ENCODE data around the gene SCAF8. TPM values are rescaled to one million over a fixed set of nuclear protein-coding genes. Genes with fewer than 3 reads are reported as not detected.

SCAF8 gene
- total RNA-seq, 1 experiment from 2014 or later = 28.6 TPM

GRCh38 chr6:154876486-154877280, 143.5 kb downstream of the SCAF8 start:
- no peak overlapping the region for H3K4me3 Mint-ChIP-seq (ENCODE audit: low read depth, unreplicated experiment)
- CTCF ChIA-PET = no interaction called here

GRCh38 chr6:154878871-154879491, 145.8 kb downstream of the SCAF8 start:
- intact Hi-C loops (cut with micrococcal nuclease; ENCODE audit: unreplicated experiment) = no loop called here
- Mint-ChIP-seq H3K27me3 (ENCODE audit: unreplicated experiment) (no peaks in the 10 kb centered on the region), H3K4me1 (ENCODE audit: low read depth, unreplicated experiment) (no peaks in the 10 kb centered on the region), H3K27ac (ENCODE audit: unreplicated experiment) (no peak overlapping the region), H3K36me3 (ENCODE audit: insufficient read depth, unreplicated experiment) (no peaks in the 10 kb centered on the region), H3K4me3 (ENCODE audit: low read depth, unreplicated experiment) (no peak overlapping the region), H3K9me3 (ENCODE audit: low read depth, unreplicated experiment) (no peaks in the 10 kb centered on the region)
- no peak for TF ChIP-seq CTCF (IDR thresholded peaks at IDR 0.05; ENCODE audit: unreplicated experiment)
- BruUV-seq (replicated peaks) = no TSS peak
- CTCF ChIA-PET = no interaction called here
- DNase-seq = no peak

More at GRCh38 chr6:154876486-154877280, 143.5 kb downstream of the SCAF8 start:
- no TSS peak for BruUV-seq (replicated peaks)
- Mint-ChIP-seq H3K4me1 (ENCODE audit: low read depth, unreplicated experiment) (no peaks in the 10 kb centered on the region), H3K27ac (ENCODE audit: unreplicated experiment) (no peak overlapping the region), H3K27me3 (ENCODE audit: unreplicated experiment) (no peaks in the 10 kb centered on the region), H3K36me3 (ENCODE audit: insufficient read depth, unreplicated experiment) (no peaks in the 10 kb centered on the region), H3K9me3 (ENCODE audit: low read depth, unreplicated experiment) (no peaks in the 10 kb centered on the region)
- TF ChIP-seq CTCF (IDR thresholded peaks at IDR 0.05; ENCODE audit: unreplicated experiment) = no peak
- DNase-seq = no peak
- intact Hi-C loops (cut with micrococcal nuclease; ENCODE audit: unreplicated experiment) = no loop called here

GRCh38 chr6:154882107-154882506, 148.9 kb downstream of the SCAF8 start:
- H3K36me3 Mint-ChIP-seq (ENCODE audit: insufficient read depth, unreplicated experiment) = no peaks in the 10 kb centered on the region
- H3K27me3 Mint-ChIP-seq (ENCODE audit: unreplicated experiment) = no peaks in the 10 kb centered on the region
- H3K27ac Mint-ChIP-seq (ENCODE audit: unreplicated experiment) = no peak overlapping the region
- intact Hi-C loops (cut with micrococcal nuclease; ENCODE audit: unreplicated experiment) = no loop called here
- no peak for TF ChIP-seq CTCF (IDR thresholded peaks at IDR 0.05; ENCODE audit: unreplicated experiment)
- BruUV-seq (replicated peaks) = no TSS peak
- CTCF ChIA-PET = interaction anchor here (1.1 kb wide), 1 partner anchor 307 kb away, joined by 4 read pairs; no protein-coding TSS in a partner anchor
- no peak overlapping the region for H3K4me3 Mint-ChIP-seq (ENCODE audit: low read depth, unreplicated experiment)
- H3K9me3 Mint-ChIP-seq (ENCODE audit: low read depth, unreplicated experiment) = no peaks in the 10 kb centered on the region
- H3K4me1 Mint-ChIP-seq (ENCODE audit: low read depth, unreplicated experiment) = no peaks in the 10 kb centered on the region
- DNase-seq = no peak

Small RNAs within 50 kb of the gene (microRNA-seq; reads per million reads assigned to microRNA genes)
- not detected for gene MIR1273C

Other genes starting within 250 kb of the SCAF8 start
- 4.0 and 4.7 TPM in 2 replicates for gene CNKSR3, start 222.7 kb upstream of the SCAF8 start, total RNA-seq (2022)

Data from Calu3 (cell line).